Erythroblast (primary cell): ENCODE results near the gene SHLD1.

Experiments
- GATA1 ChIP-seq: IDR thresholded peaks from 2 replicates; pipeline ENCODE4 v1.6.1; 2011; ENCODE audit warnings: low read depth, mild to moderate bottlenecking, control low read depth, low read length, moderate library complexity
- POLR2A ChIP-seq: IDR thresholded peaks from 2 replicates; pipeline ENCODE4 v1.6.1; 2011; ENCODE audit warnings: mild to moderate bottlenecking, low read length

GRCh38 chr20:5844063-5844681 lies 94.0 kb downstream of the SHLD1 start:
- TF ChIP-seq POLR2A (no peak), GATA1 (no peak)
